Measurements from ENCODE around the gene KDM2B. TPM values are rescaled to one million over a fixed set of nuclear protein-coding genes. Genes with fewer than 3 reads are reported as not detected.

Gene KDM2B
- total and polyA plus RNA-seq, 2 experiments from 2014 or later, result 59.4 to 161 TPM

DNA sequence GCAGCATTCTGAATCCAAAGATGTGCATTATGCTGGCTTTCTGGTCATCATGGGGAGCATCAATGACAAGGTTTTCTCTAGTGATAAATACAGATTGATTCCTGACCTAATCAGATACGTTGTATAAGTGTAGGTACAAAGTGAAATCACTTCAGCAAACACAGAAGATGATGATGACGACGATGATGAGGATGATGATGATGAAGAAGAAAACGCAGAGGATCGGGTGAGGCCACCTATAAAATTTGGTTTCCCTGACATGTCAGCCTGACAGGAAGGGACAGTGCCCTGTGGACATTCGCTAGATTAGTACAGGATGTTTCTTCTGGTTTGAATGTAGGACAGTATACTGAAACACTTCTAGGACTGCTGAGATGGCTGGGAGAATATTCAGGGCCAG lies 160.7 kb downstream of the KDM2B start:
- Histone ChIP-seq H3K27me3 (ENCODE audit: insufficient read depth) (no peaks in the 10 kb centered on the region), H3K4me2 (no peak overlapping the region), H3K79me2 (replicated peaks; ENCODE audit: insufficient read depth) (peaks cover 5% of the 10 kb centered on the region; the same call in 1 of the 2 replicates), H3K4me3 (no peak overlapping the region), H3K9me2 (ENCODE audit: insufficient read depth) (no peaks in the 10 kb centered on the region), H3K27ac (ENCODE audit: low read depth) (no peak overlapping the region), H3F3A (replicated peaks; ENCODE audit: low read depth) (peaks cover 15% of the 10 kb centered on the region), H4K20me1 (replicated peaks; ENCODE audit: insufficient read depth) (peaks cover 27% of the 10 kb centered on the region), H3K4me1 (ENCODE audit: insufficient read depth) (no peaks in the 10 kb centered on the region), H2AFZ (no peak overlapping the region), H3K36me3 (ENCODE audit: insufficient read depth) (peaks cover 48% of the 10 kb centered on the region)
- Mint-ChIP-seq H3K4me1 (no peaks in the 10 kb centered on the region), H3K9me3 (no peaks in the 10 kb centered on the region), H3K36me3 (ENCODE audit: low read depth) (peaks cover 80% of the 10 kb centered on the region), H3K27me3 (ENCODE audit: insufficient read depth, low read depth, poor library complexity) (peaks cover 5% of the 10 kb centered on the region), H3K4me3 (no peak overlapping the region), H3K27ac (no peak overlapping the region)
- no peak for ATAC-seq
- TF ChIP-seq EZH2 (IDR thresholded peaks at IDR 0.05; ENCODE audit: low read depth, unreplicated experiment) (no peak), CTCF (conservative IDR thresholded peaks at IDR 0.05; ENCODE audit: low read depth in 2 of 2) (no peak), ETS1 (IDR thresholded peaks at IDR 0.05) (no peak), JUNB (IDR thresholded peaks at IDR 0.05; ENCODE audit: unreplicated experiment) (no peak)
- DNase-seq (ENCODE audit: low spot score), result no peak

GRCh38 chr12:121417847-121418246 lies 163.0 kb downstream of the KDM2B start:
- peaks cover 63% of the 10 kb centered on the region for H3K36me3 Mint-ChIP-seq (ENCODE audit: low read depth)
- no peak overlapping the region for H3K4me3 ChIP-seq
- no peak overlapping the region for H2AFZ ChIP-seq
- H3K4me2 ChIP-seq, result no peak overlapping the region
- H3K4me3 Mint-ChIP-seq, result no peak overlapping the region
- no peaks in the 10 kb centered on the region for H3K4me1 Mint-ChIP-seq
- no peaks in the 10 kb centered on the region for H3K9me3 Mint-ChIP-seq
- H3K27ac ChIP-seq (ENCODE audit: low read depth), result no peak overlapping the region
- ATAC-seq (no peak), DNase-seq (ENCODE audit: low spot score) (no peak)
- H3F3A ChIP-seq (replicated peaks; ENCODE audit: low read depth), result peaks cover 6% of the 10 kb centered on the region; the same call in 1 of the 2 replicates
- no peaks in the 10 kb centered on the region for H3K27me3 ChIP-seq (ENCODE audit: insufficient read depth)
- H3K27me3 Mint-ChIP-seq (ENCODE audit: insufficient read depth, low read depth, poor library complexity), result peaks cover 2% of the 10 kb centered on the region
- H4K20me1 ChIP-seq (replicated peaks; ENCODE audit: insufficient read depth), result peaks cover 24% of the 10 kb centered on the region
- no peaks in the 10 kb centered on the region for H3K9me2 ChIP-seq (ENCODE audit: insufficient read depth)
- H3K27ac Mint-ChIP-seq, result no peak overlapping the region
- H3K4me1 ChIP-seq (ENCODE audit: insufficient read depth), result no peaks in the 10 kb centered on the region
- peaks cover 31% of the 10 kb centered on the region for H3K36me3 ChIP-seq (ENCODE audit: insufficient read depth)
- peaks cover 20% of the 10 kb centered on the region for H3K79me2 ChIP-seq (replicated peaks; ENCODE audit: insufficient read depth)
- TF ChIP-seq, protein P1, sequence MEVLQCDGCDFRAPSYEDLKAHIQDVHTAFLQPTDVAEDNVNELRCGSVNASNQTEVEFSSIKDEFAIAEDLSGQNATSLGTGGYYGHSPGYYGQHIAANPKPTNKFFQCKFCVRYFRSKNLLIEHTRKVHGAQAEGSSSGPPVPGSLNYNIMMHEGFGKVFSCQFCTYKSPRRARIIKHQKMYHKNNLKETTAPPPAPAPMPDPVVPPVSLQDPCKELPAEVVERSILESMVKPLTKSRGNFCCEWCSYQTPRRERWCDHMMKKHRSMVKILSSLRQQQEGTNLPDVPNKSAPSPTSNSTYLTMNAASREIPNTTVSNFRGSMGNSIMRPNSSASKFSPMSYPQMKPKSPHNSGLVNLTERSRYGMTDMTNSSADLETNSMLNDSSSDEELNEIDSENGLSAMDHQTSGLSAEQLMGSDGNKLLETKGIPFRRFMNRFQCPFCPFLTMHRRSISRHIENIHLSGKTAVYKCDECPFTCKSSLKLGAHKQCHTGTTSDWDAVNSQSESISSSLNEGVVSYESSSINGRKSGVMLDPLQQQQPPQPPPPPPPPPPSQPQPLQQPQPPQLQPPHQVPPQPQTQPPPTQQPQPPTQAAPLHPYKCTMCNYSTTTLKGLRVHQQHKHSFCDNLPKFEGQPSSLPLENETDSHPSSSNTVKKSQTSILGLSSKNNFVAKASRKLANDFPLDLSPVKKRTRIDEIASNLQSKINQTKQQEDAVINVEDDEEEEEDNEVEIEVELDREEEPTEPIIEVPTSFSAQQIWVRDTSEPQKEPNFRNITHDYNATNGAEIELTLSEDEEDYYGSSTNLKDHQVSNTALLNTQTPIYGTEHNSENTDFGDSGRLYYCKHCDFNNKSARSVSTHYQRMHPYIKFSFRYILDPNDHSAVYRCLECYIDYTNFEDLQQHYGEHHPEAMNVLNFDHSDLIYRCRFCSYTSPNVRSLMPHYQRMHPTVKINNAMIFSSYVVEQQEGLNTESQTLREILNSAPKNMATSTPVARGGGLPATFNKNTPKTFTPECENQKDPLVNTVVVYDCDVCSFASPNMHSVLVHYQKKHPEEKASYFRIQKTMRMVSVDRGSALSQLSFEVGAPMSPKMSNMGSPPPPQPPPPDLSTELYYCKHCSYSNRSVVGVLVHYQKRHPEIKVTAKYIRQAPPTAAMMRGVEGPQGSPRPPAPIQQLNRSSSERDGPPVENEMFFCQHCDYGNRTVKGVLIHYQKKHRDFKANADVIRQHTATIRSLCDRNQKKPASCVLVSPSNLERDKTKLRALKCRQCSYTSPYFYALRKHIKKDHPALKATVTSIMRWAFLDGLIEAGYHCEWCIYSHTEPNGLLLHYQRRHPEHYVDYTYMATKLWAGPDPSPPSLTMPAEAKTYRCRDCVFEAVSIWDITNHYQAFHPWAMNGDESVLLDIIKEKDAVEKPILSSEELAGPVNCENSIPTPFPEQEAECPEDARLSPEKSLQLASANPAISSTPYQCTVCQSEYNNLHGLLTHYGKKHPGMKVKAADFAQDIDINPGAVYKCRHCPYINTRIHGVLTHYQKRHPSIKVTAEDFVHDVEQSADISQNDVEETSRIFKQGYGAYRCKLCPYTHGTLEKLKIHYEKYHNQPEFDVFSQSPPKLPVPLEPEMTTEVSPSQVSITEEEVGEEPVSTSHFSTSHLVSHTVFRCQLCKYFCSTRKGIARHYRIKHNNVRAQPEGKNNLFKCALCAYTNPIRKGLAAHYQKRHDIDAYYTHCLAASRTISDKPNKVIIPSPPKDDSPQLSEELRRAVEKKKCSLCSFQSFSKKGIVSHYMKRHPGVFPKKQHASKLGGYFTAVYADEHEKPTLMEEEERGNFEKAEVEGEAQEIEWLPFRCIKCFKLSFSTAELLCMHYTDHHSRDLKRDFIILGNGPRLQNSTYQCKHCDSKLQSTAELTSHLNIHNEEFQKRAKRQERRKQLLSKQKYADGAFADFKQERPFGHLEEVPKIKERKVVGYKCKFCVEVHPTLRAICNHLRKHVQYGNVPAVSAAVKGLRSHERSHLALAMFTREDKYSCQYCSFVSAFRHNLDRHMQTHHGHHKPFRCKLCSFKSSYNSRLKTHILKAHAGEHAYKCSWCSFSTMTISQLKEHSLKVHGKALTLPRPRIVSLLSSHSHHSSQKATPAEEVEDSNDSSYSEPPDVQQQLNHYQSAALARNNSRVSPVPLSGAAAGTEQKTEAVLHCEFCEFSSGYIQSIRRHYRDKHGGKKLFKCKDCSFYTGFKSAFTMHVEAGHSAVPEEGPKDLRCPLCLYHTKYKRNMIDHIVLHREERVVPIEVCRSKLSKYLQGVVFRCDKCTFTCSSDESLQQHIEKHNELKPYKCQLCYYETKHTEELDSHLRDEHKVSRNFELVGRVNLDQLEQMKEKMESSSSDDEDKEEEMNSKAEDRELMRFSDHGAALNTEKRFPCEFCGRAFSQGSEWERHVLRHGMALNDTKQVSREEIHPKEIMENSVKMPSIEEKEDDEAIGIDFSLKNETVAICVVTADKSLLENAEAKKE (CRISPR knock-in tag; IDR thresholded peaks at IDR 0.05), result no peak
- TF ChIP-seq CTCF (conservative IDR thresholded peaks at IDR 0.05; ENCODE audit: low read depth in 2 of 2) (no peak), STAT1 (IDR thresholded peaks at IDR 0.05; ENCODE audit: unreplicated experiment) (no peak), POLR2AphosphoS5 (IDR thresholded peaks at IDR 0.05; ENCODE audit: low read depth) (no peak)

All from GM23338 (cell line).